ENCODE results near the gene EIF5. TPM values are rescaled to one million over a fixed set of nuclear protein-coding genes. Genes with fewer than 3 reads are reported as not detected.
A peak's percentile ranks its signal among the peaks of the same experiment; 100 is the strongest.

Gene EIF5
- 282 and 340 TPM in 2 replicates for polyA plus RNA-seq (2011; rRNA removed)
- polyA minus RNA-seq (2011; rRNA and poly(A)+ RNA removed): 119 and 129 TPM in 2 replicates

DNA sequence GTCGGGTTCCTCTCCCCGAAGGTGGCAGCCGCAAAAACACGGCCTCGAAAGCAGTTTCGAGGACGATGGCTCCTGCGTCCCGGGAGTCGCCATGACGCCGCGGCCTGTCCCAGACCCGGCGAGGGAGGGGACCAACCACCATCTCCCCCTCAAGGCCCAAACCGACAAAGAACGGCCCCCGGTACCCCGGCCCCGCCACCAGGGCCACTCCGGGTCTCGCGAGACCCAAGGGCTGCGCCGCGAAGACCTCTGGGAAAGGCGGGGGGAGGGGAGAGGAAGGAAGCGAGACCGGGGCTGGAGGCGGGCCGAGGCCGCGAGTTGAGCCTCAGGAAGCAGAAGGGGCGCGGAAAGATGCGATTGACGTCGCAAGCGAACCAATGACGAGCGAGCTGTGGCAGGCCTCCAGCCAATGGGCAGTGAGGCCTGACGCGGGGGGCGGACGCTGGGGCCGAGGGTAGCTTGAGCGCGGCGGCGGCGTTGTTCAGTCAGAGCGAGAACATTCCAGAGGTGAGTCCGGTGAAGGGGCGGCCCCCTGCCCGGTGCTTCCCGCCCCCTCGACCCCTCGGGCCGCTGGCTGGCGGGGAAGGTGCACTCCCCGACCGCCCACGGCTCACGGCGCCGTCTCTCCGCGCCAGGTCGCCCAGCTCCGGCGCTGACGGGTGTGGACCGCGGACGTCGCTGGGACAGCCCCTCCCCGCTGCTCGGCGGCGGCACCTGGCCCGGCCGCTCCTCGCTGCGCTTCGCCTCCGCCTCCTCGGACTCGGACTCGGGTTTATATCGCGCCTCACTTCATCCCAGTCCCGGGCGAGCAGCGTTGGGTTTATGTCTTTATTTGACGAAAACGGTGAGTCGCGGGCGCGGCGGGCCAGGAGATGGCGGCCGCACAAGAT lies at the start of gene EIF5:
EIF5 (plus strand) TSS at position 484 of the 890 bp plus-strand sequence. CDS start 1,624 bp downstream, outside the sequence.
- Histone ChIP-seq H3K4me3 (ENCODE audit: low read depth, low read length) (peak within 1 kb of the TSS; percentile 84), H3K27me3 (ENCODE audit: control insufficient read depth, insufficient read depth, low read length) (no peaks in the 10 kb centered on the region), H3K36me3 (ENCODE audit: control insufficient read depth, insufficient read depth, low read length) (peaks cover 21% of the 10 kb centered on the region)
- POLR2A ChIA-PET: interaction anchor here (0.6 to 1.3 kb wide), 6 partner anchors 12 to 203 kb away, joined by 3 to 9 read pairs (median 3); no protein-coding TSS in a partner anchor
- peak; percentile 85 for DNase-seq (ENCODE audit: low read depth)
- TF ChIP-seq, protein P1, sequence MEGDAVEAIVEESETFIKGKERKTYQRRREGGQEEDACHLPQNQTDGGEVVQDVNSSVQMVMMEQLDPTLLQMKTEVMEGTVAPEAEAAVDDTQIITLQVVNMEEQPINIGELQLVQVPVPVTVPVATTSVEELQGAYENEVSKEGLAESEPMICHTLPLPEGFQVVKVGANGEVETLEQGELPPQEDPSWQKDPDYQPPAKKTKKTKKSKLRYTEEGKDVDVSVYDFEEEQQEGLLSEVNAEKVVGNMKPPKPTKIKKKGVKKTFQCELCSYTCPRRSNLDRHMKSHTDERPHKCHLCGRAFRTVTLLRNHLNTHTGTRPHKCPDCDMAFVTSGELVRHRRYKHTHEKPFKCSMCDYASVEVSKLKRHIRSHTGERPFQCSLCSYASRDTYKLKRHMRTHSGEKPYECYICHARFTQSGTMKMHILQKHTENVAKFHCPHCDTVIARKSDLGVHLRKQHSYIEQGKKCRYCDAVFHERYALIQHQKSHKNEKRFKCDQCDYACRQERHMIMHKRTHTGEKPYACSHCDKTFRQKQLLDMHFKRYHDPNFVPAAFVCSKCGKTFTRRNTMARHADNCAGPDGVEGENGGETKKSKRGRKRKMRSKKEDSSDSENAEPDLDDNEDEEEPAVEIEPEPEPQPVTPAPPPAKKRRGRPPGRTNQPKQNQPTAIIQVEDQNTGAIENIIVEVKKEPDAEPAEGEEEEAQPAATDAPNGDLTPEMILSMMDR (IDR thresholded peaks at IDR 0.05; ENCODE audit: insufficient read depth, low read depth, low read length): peak; percentile 28; the same call in 1 of the 2 replicates
- CTCF ChIA-PET: interaction anchor here (0.6 to 5.8 kb wide), 7 partner anchors 9 to 747 kb away, joined by 3 to 52 read pairs (median 3); no protein-coding TSS in a partner anchor

DNA sequence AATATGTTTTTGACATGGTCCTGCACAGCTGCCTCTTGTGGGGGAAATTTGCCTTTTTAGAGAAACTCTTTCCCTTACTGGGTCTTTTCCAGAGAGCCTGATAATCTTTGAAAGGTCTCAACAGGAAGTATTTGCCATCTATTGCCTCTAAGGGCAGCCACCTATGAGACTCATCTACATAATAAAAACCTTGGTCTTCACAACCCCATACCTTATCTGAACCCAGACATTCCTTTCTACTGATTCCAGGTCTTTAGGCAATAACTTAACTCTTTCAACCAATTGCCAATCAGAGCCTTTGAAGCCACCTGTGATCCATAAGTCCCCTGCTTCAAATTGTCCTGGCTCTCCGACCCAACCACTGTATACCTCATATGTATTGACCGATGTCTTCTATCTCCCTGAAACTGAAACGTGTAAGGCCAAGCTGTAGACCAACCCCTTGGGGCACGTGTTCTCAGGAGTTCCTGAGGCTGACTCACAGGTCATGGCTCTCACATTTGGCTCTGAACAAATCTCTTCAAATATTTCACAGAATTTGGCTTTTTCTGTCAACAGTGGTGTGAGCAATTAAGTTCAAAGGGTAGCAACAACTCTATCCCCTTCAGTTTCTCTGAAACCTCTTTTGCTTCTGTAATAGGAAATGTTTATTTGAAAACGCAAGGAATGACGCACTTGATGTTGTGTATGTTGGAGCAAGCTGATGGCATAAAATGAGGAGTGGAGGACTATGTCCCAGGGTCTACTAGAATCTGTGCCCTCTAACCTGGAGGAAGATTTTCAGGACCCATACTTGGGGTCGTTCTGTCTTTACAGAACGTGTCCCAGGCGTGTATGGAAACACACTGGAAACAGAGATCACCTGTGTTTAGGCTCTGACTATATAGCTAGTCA lies 49.2 kb upstream of the EIF5 start:
- POLR2A ChIA-PET: no interaction called here
- CTCF ChIA-PET: interaction anchor here (0.8 to 16.3 kb wide), 7 partner anchors 7 to 207 kb away, joined by 3 to 315 read pairs (median 3); no protein-coding TSS in a partner anchor
- no peak for DNase-seq (ENCODE audit: low read depth)
- H3K4me3 ChIP-seq (ENCODE audit: low read depth, low read length): no peak overlapping the region
- H3K27me3 ChIP-seq (ENCODE audit: control insufficient read depth, insufficient read depth, low read length): peaks cover 8% of the 10 kb centered on the region
- no peaks in the 10 kb centered on the region for H3K36me3 ChIP-seq (ENCODE audit: control insufficient read depth, insufficient read depth, low read length)
- TF ChIP-seq, protein P1 (IDR thresholded peaks at IDR 0.05; ENCODE audit: insufficient read depth, low read depth, low read length): no peak

DNA sequence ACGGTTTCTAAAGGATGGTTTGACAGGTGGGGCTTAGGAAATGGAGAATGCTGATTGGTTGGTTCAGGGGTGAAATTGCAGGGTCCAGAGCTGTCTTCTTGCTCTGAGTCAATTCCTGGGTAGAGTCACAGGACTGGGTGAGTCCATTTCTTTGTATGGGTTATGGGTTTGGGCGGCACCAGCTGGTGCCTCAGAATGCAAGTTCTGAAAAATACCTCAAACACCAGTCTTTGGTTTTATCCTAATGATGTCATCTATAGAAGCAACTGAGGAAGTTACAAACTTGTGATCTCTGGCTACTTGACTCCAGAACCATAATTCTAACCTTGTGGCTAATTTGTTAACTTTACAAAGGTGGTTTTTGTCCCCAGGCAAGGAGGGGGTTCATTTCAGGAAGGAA lies 47.6 kb upstream of the EIF5 start:
- H3K27me3 ChIP-seq (ENCODE audit: control insufficient read depth, insufficient read depth, low read length): peaks cover 13% of the 10 kb centered on the region
- POLR2A ChIA-PET: no interaction called here
- no peak overlapping the region for H3K4me3 ChIP-seq (ENCODE audit: low read depth, low read length)
- no peak for DNase-seq (ENCODE audit: low read depth)
- TF ChIP-seq, protein P1 (IDR thresholded peaks at IDR 0.05; ENCODE audit: insufficient read depth, low read depth, low read length): no peak
- CTCF ChIA-PET: interaction anchor here (16.3 kb wide), 1 partner anchor 183 kb away, joined by 315 read pairs; no protein-coding TSS in a partner anchor
- H3K36me3 ChIP-seq (ENCODE audit: control insufficient read depth, insufficient read depth, low read length): no peaks in the 10 kb centered on the region

DNA sequence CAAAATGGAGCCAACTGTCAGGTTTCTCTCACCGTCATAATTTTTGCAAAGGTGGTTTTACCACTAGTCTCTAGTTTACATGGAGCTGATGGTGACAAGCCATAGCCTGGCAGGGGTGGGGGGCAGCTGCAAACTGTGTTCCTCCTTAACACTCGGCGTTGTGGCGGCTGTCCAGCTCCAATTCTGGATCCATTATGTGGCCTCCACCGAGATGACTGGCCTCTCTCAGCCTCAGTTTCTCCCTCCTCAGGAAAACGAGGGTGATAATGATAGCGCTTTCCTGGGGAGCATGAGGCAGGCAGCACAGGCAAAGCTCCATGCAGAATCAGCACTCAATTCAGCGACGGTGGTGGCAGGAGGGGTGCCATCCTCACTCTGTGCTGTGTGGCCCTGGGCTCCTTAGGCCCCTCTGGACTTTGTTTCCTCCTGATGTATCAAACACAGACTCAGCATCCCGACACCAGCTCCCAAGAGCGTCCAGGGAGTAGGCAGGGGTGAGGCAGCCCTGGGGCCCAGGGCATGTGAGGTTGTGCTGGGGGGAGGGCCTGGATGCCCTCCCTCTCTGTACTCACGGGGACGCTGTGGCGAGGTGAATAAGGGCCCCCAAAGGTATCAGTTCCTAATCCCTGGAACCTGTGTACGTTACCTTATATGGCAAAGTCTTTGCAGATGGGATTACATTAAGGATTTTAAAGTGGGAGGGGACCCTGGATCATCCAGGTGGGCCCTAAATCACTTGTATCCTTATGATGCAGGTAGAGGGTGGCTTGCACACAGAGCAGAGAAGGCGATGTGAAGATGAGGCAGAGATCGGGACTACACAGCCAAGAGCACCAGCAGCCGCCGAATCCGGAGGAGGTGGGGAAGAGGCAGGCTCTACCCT lies 46.8 kb upstream of the EIF5 start:
- peaks cover 15% of the 10 kb centered on the region for H3K27me3 ChIP-seq (ENCODE audit: control insufficient read depth, insufficient read depth, low read length)
- DNase-seq (ENCODE audit: low read depth): no peak
- H3K36me3 ChIP-seq (ENCODE audit: control insufficient read depth, insufficient read depth, low read length): no peaks in the 10 kb centered on the region
- POLR2A ChIA-PET: no interaction called here
- CTCF ChIA-PET: interaction anchor here (16.3 kb wide), 1 partner anchor 184 kb away, joined by 315 read pairs; no protein-coding TSS in a partner anchor
- TF ChIP-seq, protein P1 (IDR thresholded peaks at IDR 0.05; ENCODE audit: insufficient read depth, low read depth, low read length): no peak
- H3K4me3 ChIP-seq (ENCODE audit: low read depth, low read length): no peak overlapping the region
